ENCODE data around the gene ATAD1. TPM values are rescaled to one million over a fixed set of nuclear protein-coding genes. Genes with fewer than 3 reads are reported as not detected.

Gene ATAD1
- total RNA-seq, 1 donor from 2014 or later: 50.1 TPM

DNA sequence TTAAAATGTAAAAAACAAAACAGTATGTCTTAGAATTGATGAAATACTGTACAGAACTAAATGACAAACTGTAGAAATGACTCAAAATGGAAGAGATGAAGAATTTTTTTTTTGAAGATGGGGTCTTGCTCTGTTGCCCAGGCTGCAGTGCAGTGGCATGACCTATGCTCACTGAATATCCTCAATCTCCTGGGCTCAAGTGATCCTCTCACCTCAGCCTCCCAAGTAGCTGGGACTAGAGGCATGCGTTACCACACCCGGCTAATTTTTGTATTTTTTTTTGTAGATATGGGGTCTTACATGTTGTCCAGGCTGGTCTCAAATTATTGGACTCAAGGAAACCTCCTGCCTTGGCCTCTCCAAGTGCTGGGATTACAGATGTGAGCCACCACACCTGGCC, 36.5 kb downstream of the ATAD1 start:
- H3K27me3 Mint-ChIP-seq: no peaks in the 10 kb centered on the region
- H3K4me3 Mint-ChIP-seq: no peak overlapping the region
- H3K4me1 Mint-ChIP-seq (ENCODE audit: unreplicated experiment): no peaks in the 10 kb centered on the region
- H3K9me3 Mint-ChIP-seq: no peaks in the 10 kb centered on the region
- H3K36me3 Mint-ChIP-seq: peaks cover 29% of the 10 kb centered on the region
- no peak overlapping the region for H3K27ac Mint-ChIP-seq
- DNase-seq (ENCODE audit: extremely low spot score, unreplicated experiment): no peak
- TF ChIP-seq, protein P1, sequence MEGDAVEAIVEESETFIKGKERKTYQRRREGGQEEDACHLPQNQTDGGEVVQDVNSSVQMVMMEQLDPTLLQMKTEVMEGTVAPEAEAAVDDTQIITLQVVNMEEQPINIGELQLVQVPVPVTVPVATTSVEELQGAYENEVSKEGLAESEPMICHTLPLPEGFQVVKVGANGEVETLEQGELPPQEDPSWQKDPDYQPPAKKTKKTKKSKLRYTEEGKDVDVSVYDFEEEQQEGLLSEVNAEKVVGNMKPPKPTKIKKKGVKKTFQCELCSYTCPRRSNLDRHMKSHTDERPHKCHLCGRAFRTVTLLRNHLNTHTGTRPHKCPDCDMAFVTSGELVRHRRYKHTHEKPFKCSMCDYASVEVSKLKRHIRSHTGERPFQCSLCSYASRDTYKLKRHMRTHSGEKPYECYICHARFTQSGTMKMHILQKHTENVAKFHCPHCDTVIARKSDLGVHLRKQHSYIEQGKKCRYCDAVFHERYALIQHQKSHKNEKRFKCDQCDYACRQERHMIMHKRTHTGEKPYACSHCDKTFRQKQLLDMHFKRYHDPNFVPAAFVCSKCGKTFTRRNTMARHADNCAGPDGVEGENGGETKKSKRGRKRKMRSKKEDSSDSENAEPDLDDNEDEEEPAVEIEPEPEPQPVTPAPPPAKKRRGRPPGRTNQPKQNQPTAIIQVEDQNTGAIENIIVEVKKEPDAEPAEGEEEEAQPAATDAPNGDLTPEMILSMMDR (conservative IDR thresholded peaks at IDR 0.05): no peak

DNA sequence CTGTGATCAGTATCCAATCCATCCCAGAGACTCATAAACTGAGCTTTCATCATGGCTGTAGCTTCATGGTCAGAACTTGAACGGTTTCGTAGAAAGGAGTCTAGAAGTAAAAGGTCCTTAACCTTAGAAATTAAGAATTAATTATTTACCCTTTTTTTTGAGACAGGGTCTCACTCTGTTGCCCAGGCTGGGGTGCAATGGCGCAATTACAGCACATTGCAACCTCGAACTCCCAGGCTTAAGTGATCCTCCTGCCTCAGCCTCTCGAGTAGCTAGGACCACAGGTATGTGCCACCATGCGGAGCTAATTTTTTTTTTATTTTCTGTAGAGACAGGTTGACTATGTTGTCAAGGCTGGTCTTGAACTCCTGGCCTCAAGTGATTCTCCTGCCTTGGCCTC, 41.7 kb downstream of the ATAD1 start:
- Mint-ChIP-seq H3K36me3 (peaks cover 19% of the 10 kb centered on the region), H3K27me3 (no peaks in the 10 kb centered on the region), H3K27ac (no peak overlapping the region), H3K4me3 (no peak overlapping the region), H3K4me1 (ENCODE audit: unreplicated experiment) (no peaks in the 10 kb centered on the region), H3K9me3 (no peaks in the 10 kb centered on the region)
- DNase-seq (ENCODE audit: extremely low spot score, unreplicated experiment): no peak
- TF ChIP-seq, protein P1 (conservative IDR thresholded peaks at IDR 0.05): no peak

DNA sequence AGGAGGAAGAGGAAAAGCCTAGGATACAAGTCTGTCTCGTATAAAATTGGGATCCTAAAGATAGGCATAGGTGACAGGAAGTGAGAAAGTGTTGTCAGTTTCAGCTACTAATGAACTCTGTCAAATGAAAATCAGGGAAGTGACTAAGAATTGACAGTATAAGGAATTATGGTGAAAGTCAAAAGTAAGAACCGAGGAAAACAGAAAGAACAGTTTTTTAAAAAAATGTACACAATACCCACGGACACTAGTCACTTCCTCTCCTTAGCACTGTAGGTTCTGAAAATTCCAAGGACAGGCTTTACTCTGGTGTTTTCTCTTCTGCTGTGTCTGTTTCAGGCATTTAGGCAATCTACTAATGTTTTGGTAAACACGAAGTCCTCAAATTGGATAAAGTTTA, 42.3 kb downstream of the ATAD1 start:
- H3K27ac Mint-ChIP-seq: no peak overlapping the region
- no peaks in the 10 kb centered on the region for H3K4me1 Mint-ChIP-seq (ENCODE audit: unreplicated experiment)
- no peak overlapping the region for H3K4me3 Mint-ChIP-seq
- H3K27me3 Mint-ChIP-seq: no peaks in the 10 kb centered on the region
- H3K36me3 Mint-ChIP-seq: peaks cover 17% of the 10 kb centered on the region
- no peak for DNase-seq (ENCODE audit: extremely low spot score, unreplicated experiment)
- H3K9me3 Mint-ChIP-seq: no peaks in the 10 kb centered on the region
- TF ChIP-seq, protein P1 (conservative IDR thresholded peaks at IDR 0.05): no peak

DNA sequence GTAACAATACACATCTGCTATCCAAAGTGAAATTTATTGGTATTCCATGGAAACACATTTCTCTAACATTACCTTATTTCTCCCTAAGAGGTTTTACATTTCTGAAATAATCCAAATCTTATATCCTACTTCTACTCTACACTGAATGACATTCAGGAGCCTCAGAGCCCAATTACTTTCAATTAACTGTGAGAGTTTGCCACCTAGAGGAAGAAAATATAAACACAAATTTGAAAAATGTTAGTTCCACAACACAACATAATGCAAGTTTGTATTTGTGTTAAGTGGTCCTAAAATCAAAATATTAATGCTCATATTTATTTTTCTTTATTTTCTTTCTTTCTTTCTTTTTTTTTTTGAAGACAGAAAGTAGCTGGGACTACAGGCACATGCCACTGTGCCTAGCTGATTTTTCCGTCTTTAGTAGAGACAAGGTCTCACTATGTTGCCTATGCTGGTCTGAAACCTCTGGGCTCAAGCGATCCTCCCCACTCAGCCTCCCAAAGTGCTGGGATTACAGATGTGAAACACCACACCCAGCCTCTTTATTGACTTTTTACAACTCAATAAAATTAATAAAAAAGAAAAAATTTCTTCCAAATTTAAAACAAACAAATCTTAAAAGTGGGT, 46.0 kb downstream of the ATAD1 start:
- H3K36me3 Mint-ChIP-seq: peaks cover 32% of the 10 kb centered on the region
- no peaks in the 10 kb centered on the region for H3K9me3 Mint-ChIP-seq
- DNase-seq (ENCODE audit: extremely low spot score, unreplicated experiment): no peak
- no peaks in the 10 kb centered on the region for H3K27me3 Mint-ChIP-seq
- H3K4me1 Mint-ChIP-seq (ENCODE audit: unreplicated experiment): no peaks in the 10 kb centered on the region
- no peak overlapping the region for H3K4me3 Mint-ChIP-seq
- TF ChIP-seq, protein P1 (conservative IDR thresholded peaks at IDR 0.05): peak; percentile 75
- H3K27ac Mint-ChIP-seq: no peak overlapping the region

- Mint-ChIP-seq H3K4me1 (ENCODE audit: unreplicated experiment) (no peaks in the 10 kb centered on the region), H3K9me3 (no peaks in the 10 kb centered on the region), H3K36me3 (peaks cover 48% of the 10 kb centered on the region), H3K4me3 (no peak overlapping the region), H3K27ac (no peak overlapping the region), H3K27me3 (no peaks in the 10 kb centered on the region)
- DNase-seq (ENCODE audit: extremely low spot score, unreplicated experiment): no peak
- TF ChIP-seq, protein P1 (conservative IDR thresholded peaks at IDR 0.05): no peak
Observed at GRCh38 chr10:87767253-87767652, 50.8 kb downstream of the ATAD1 start.

Data from type B pancreatic cell (in vitro differentiated cells).